HuH-7 (cell line): ENCODE data around the gene PCDHB4.
"Not testable (repeated sequence)": the region's sequence is repeated elsewhere in the genome, so short reads cannot be mapped to it uniquely, and the experiment has no call there.

Source experiments
- DNase-seq: peaks from one replicate; pipeline ENCODE4 v3.0.0; 2011; ENCODE audit warnings: low spot score

PCDHB4 gene

DNA sequence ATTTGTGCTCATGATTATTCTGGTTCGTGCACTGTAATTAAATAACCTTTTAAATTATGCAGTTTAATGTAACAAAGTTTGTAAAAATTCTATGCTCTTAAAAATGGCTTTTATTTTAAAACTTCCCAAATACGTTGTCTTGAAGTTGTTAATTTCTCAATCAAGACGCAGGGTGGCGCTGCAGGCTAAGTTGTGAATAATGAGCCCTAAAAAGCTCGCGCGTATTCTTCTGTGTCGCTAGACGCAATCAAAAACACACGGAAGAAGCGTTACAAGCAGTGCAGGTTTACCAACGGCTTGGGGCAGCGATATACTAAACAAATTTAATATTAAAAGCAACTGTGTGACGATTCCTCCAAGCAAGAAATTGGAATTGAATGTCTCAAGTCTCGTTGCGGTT lies at the start of gene PCDHB4:
Gene PCDHB4, plus strand, starts transcription at position 256 of the 400 bp plus-strand sequence. CDS start 181 bp downstream, outside the sequence.
- no peak for DNase-seq

DNA sequence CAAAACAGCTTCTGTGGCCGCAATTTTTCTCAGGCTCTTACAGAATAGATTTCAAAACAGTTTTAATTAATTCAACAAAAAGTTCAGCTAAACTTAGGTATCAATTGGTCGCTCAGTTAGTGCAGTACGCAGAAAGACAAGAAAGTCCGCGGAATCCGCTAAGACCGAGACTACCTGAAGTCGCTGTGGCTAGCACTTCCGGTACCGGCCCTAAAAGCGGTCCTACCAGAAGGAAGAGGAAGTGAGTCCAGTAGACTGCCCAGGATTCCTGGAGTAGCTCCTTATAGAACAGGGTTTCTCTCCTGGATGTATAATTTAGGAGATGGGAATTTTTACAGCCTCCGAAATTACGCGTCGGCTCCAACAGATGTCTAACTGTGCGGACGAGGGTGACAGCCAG lies 43.8 kb upstream of the PCDHB4 start:
- DNase-seq = no peak

- no peak for DNase-seq
Measured at GRCh38 chr5:141082228-141082627, 39.4 kb upstream of the PCDHB4 start.

- DNase-seq = peak; percentile 52
Measured at GRCh38 chr5:141084487-141084989, 37.1 kb upstream of the PCDHB4 start.

- DNase-seq = peak; percentile 73
Measured at GRCh38 chr5:141094481-141095262, 26.9 kb upstream of the PCDHB4 start, which contains the start of gene PCDHB2. TSS of gene PCDHB2 (plus strand) at chr5:141094615. CDS start at chr5:141094791, 176 bp downstream.

DNA sequence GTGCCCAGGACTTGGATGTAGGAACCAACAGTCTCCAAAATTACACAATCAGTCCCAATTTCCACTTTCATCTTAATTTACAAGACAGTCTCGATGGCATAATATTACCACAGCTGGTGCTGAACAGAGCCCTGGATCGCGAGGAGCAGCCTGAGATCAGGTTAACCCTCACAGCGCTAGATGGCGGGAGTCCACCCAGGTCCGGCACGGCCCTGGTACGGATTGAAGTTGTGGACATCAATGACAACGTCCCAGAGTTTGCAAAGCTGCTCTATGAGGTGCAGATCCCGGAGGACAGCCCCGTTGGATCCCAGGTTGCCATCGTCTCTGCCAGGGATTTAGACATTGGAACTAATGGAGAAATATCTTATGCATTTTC lies 26.4 kb upstream of the PCDHB4 start:
- no peak for DNase-seq

DNA sequence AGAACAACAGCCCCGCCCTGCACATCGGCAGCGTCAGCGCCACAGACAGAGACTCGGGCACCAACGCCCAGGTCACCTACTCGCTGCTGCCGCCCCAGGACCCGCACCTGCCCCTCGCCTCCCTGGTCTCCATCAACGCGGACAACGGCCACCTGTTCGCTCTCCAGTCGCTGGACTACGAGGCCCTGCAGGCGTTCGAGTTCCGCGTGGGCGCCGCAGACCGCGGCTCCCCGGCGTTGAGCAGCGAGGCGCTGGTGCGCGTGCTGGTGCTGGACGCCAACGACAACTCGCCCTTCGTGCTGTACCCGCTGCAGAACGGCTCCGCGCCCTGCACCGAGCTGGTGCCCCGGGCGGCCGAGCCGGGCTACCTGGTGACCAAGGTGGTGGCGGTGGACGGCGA lies 25.4 kb upstream of the PCDHB4 start:
- not testable (repeated sequence) for DNase-seq

DNA sequence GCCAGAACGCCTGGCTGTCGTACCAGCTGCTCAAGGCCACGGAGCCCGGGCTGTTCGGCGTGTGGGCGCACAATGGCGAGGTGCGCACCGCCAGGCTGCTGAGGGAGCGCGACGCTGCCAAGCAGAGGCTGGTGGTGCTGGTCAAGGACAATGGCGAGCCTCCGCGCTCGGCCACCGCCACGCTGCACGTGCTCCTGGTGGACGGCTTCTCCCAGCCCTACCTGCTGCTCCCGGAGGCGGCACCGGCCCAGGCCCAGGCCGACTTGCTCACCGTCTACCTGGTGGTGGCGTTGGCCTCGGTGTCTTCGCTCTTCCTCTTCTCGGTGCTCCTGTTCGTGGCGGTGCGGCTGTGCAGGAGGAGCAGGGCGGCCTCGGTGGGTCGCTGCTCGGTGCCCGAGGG lies 25.0 kb upstream of the PCDHB4 start:
- DNase-seq = not testable (repeated sequence)

- peak; percentile 79 for DNase-seq
Measured at GRCh38 chr5:141100243-141100805, 21.3 kb upstream of the PCDHB4 start, which contains the start of gene PCDHB3. TSS of gene PCDHB3 (plus strand) at chr5:141100473. CDS start at chr5:141100650, 177 bp downstream.

DNA sequence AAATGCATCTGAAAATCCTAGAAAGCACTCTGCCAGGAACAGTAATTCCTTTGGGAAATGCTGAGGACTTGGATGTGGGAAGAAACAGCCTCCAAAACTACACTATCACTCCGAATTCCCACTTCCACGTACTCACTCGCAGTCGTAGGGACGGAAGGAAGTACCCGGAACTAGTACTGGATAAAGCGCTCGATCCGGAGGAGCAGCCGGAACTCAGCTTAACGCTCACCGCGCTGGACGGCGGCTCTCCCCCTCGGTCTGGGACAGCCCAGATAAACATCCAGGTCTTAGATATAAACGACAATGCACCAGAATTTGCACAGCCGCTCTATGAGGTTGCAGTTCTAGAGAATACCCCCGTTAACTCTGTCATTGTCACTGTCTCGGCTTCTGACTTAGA lies 20.6 kb upstream of the PCDHB4 start:
- DNase-seq = peak; percentile 62

DNA sequence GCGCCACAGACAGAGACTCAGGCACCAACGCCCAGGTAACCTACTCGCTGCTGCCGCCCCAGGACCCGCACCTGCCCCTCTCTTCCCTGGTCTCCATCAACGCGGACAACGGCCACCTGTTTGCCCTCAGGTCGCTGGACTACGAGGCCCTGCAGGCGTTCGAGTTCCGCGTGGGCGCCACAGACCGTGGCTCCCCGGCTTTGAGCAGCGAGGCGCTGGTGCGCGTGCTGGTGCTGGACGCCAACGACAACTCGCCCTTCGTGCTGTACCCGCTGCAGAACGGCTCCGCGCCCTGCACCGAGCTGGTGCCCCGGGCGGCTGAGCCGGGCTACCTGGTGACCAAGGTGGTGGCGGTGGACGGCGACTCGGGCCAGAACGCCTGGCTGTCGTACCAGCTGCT lies 19.5 kb upstream of the PCDHB4 start:
- not testable (repeated sequence) for DNase-seq

DNA sequence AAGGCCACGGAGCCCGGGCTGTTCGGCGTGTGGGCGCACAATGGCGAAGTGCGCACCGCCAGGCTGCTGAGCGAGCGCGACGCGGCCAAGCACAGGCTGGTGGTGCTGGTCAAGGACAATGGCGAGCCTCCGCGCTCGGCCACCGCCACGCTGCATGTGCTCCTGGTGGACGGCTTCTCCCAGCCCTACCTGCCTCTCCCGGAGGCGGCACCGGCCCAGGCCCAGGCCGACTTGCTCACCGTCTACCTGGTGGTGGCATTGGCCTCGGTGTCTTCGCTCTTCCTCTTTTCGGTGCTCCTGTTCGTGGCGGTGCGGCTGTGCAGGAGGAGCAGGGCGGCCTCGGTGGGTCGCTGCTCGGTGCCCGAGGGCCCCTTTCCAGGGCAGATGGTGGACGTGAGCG lies 19.1 kb upstream of the PCDHB4 start:
- DNase-seq = not testable (repeated sequence)

- DNase-seq = no peak
Measured at GRCh38 chr5:141105350-141105749, 16.3 kb upstream of the PCDHB4 start.

DNA sequence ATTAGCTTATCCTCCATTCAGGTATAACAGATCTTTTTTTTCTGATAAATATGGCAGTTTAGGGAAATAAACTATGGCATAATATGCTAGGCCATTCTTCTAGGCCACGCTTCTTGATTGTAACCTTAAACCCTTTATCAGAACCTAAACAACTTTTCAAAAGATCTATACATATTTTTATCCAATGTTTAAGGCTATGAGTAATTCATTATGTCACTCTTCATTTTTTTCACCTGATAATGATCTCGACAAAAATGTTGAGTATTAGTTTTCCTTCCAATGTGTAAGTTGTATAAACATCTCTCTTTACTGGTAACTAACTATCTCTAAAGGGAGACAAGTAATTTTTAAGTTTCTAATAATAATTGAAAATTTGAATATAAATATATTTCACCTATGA lies 2.4 kb upstream of the PCDHB4 start:
- DNase-seq = no peak

DNA sequence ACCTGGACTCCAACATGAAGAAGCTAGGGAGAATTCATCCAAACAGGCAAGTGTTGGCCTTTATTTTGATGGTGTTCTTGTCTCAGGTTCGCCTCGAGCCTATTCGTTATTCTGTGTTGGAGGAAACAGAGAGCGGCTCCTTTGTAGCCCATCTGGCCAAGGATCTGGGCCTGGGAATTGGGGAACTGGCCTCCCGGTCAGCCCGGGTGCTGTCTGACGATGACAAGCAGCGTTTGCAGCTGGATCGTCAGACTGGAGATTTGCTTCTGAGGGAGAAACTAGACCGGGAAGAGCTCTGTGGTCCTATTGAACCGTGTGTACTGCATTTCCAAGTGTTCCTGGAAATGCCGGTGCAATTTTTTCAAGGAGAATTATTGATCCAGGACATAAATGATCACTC lies 367 bp downstream of the PCDHB4 start:
- DNase-seq = no peak

GRCh38 chr5:141123396-141124135 lies 1.9 kb downstream of the PCDHB4 start:
- DNase-seq = not testable (repeated sequence)

DNA sequence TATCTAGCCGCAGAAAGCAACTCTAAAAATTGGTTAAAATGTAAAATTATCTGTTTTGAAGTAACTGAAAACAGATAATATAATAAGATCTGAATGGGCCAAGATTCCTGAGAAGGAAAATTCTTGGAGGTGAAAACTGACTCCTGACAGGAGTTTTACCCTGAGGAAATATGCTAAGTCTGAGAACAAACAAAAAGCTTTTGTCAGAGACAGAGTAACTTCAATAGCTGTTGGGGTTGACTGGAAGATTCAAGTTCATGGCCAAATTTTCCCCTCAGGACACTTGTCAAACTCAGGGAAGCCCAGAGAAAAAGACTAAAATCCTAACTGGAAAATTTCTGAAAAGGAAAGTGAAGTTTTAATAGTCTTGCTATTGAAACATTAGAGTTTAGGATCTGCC lies 5.7 kb downstream of the PCDHB4 start:
- DNase-seq = no peak

DNA sequence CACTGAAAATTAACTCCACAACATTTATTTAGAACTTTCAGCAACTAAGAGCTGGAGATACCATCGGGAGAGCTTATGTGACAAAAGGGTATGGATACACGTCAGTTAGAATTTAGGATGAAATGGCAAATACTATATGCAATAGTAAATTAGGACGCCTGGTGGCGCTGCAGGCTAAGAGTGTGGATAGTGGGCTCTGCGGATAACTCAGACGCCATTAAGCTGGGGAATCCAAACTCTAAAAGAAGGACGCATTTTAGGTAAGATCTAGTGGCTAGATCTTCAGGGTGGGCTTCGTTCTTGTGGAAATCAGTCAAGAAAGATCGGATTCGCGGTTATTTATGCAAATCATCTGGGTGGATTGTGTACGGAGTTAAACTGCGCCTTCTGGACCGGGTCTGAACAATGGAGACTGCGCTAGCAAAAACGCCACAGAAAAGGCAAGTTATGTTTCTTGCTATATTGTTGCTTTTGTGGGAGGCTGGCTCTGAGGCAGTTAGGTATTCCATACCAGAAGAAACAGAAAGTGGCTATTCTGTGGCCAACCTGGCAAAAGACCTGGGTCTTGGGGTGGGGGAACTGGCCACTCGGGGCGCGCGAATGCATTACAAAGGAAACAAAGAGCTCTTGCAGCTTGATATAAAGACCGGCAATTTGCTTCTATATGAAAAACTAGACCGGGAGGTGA lies 13.6 kb downstream of the PCDHB4 start, which contains the start of gene PCDHB5:
Gene PCDHB5, plus strand, starts transcription at position 177 of the 688 bp plus-strand sequence. Its CDS starts 229 bp downstream, at position 406.
- peak; percentile 72 for DNase-seq

DNA sequence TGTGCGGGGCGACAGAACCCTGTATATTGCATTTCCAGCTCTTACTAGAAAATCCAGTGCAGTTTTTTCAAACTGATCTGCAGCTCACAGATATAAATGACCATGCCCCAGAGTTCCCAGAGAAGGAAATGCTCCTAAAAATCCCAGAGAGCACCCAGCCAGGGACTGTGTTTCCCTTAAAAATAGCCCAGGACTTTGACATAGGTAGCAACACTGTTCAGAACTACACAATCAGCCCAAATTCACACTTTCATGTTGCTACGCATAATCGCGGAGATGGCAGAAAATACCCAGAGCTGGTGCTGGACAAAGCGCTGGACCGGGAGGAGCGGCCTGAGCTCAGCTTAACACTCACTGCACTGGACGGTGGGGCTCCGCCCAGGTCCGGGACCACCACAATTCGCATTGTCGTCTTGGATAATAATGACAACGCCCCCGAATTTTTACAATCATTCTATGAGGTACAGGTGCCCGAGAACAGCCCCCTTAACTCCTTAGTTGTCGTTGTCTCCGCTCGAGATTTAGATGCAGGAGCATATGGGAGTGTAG lies 14.2 kb downstream of the PCDHB4 start:
- DNase-seq = no peak

GRCh38 chr5:141137346-141137745 lies 15.7 kb downstream of the PCDHB4 start:
- DNase-seq = not testable (repeated sequence)

DNA sequence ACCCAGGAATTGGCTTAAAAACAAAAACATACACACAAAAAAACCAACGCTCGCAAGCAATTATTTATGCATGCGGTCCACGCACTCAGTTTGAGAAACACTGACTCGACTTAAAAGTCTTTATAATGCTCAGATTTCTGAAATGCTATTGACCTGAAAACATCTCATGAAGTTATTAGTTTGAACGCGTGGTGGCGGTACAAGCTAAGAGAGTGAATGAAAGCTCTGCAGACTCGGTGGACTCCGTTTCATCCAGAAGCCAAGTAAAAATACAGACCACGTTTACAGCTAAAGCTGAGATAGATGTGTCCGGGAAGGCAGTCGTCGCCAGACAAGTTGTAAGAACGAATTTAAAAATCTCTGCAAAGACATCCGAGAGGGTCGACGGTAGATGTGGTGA lies 28.2 kb downstream of the PCDHB4 start, which contains the start of gene PCDHB6:
Gene PCDHB6, plus strand, starts transcription at position 246 of the 400 bp plus-strand sequence. CDS start 201 bp downstream, outside the sequence.
- DNase-seq = no peak
